Body of pancreas (tissue), 4 donors: ENCODE results near the gene DNAH8.

Source experiments
- POLR2A ChIP-seq, 3 donors: fragments of 450-650 bp; IDR thresholded peaks; one replicate each; pipeline ENCODE4 v1.6.1; 2016; ENCODE audit warnings: antibody characterized with exemption in 3 of 3, mild to moderate bottlenecking in 2 of 3
- TF ChIP-seq, protein P1 (sequence below), 7 experiments: fragments of 450-650 bp in 4 of 7; fragments of 200-600 bp in 3 of 7; sonication (generic) in 3 of 7; IDR thresholded peaks; one replicate each; pipeline ENCODE4 v1.5.1; 2016 to 2019; ENCODE audit warnings: antibody characterized with exemption in 7 of 7

DNA sequence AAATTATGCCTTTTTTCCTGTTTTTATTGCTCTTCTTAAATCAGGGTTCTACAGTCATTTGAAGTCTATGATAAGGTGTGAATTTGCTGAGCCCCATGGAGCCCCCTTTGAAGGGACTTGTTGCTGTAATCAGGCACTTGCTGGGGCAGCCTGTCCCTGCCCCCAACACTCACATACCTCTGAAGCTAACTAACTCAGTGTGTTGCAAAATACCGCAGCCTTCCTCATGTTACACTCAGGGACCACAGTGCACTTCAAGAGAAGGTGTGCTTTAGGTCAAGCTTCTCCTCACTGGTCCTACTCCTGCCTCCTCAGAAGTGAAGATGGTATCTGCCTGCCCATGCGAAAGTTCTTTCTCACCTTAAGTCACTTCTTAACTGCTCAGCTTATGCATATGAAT is 267.4 kb downstream of the DNAH8 start:
- TF ChIP-seq, protein P1, sequence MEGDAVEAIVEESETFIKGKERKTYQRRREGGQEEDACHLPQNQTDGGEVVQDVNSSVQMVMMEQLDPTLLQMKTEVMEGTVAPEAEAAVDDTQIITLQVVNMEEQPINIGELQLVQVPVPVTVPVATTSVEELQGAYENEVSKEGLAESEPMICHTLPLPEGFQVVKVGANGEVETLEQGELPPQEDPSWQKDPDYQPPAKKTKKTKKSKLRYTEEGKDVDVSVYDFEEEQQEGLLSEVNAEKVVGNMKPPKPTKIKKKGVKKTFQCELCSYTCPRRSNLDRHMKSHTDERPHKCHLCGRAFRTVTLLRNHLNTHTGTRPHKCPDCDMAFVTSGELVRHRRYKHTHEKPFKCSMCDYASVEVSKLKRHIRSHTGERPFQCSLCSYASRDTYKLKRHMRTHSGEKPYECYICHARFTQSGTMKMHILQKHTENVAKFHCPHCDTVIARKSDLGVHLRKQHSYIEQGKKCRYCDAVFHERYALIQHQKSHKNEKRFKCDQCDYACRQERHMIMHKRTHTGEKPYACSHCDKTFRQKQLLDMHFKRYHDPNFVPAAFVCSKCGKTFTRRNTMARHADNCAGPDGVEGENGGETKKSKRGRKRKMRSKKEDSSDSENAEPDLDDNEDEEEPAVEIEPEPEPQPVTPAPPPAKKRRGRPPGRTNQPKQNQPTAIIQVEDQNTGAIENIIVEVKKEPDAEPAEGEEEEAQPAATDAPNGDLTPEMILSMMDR (IDR thresholded peaks at IDR 0.05): no peak
- no peak for TF ChIP-seq POLR2A (IDR thresholded peaks at IDR 0.05)
